ENCODE results near the gene ATN1.

DNA sequence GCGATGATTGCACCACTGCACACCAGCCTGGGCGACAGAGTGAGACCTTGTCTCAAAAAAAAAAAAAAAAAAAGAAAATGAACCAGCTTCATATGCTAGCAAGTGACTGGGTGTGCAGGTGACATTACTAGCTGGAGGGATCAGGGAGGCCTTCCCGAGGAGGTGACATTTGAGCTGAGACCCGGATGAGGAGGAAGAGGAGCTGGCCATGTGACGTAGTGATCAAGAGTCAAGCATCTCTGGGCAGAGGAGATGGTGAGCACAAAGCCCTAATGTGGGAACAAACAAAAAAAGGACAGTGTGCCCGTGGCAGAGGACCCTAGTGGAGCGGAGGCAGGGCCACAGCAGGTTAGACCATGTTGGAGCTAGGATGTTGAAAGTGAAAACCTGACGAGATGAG, 19.9 kb downstream of the ATN1 start:
- TF ChIP-seq CTCF (conservative IDR thresholded peaks at IDR 0.05; ENCODE audit: low read length) (no peak), EZH2phosphoT487 (IDR thresholded peaks at IDR 0.05; ENCODE audit: borderline replicate concordance, low read depth, low read length) (no peak)

All from OCI-LY7 (cell line).